Measurements from ENCODE around the gene COL15A1.

The COL15A1 gene

DNA sequence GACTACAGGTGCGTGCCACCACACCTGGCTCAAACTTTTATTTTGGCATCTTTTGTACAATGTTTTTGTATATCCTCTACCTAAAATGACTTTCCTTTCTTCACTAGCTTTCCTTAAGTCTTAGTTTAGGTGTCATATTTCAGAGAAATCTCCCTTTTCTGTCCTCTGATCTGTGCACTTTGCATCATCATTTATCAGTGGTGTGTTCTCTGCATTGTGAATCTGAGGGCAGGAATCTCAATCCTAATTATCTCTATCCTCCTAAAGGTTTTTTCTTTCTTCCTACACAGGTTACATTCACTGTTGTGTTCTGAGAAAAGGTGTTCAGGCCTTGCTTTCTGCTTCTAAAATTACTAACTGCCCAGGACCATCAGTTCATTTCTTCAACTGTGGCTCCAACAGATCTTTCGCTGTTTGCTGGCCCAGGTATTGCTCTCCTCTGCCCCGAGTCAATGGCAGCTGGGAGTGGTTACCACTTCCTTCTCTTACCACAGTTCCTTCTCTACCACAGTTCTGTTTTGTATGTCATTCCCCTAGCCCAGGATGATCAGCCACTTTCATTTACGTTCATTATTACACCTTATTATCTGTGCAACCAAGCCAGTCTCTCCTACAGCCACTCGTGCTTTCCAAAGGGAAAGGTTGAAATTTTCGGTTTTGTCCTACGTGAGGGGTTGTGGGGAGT, 175.2 kb downstream of the COL15A1 start:
- DNase-seq, result peak; percentile 77

- no peak for DNase-seq
These were observed 176.4 kb downstream of the COL15A1 start for GRCh38 chr9:99119976-99120655.

Measured in activated effector memory CD4-positive, alpha-beta T cell treated with anti-CD3 and anti-CD28 coated beads, Interleukin-2, amount 50 U/mL, for 16 hours (primary cell).